Measurements from ENCODE around the gene KRTAP25-1.

DNA sequence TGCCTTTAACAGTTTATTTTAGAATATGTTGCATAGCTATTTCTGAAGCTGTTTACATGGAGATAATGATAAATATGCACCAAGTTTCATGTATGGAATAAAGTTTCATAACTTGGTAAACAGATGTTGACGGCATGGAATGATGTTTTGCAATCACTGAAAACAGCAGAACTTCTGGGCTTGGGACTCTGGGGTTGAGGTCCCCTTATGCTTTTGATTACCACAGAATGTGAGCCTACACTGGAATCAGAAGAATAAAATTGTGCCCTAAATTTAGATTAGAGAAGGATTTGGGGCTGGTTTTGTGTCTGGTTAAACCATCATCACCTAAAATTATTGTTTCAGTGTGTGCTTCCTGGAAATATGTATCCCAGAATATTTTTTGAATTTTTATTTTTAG, 17.7 kb downstream of the KRTAP25-1 start:
- TF ChIP-seq, protein P1, sequence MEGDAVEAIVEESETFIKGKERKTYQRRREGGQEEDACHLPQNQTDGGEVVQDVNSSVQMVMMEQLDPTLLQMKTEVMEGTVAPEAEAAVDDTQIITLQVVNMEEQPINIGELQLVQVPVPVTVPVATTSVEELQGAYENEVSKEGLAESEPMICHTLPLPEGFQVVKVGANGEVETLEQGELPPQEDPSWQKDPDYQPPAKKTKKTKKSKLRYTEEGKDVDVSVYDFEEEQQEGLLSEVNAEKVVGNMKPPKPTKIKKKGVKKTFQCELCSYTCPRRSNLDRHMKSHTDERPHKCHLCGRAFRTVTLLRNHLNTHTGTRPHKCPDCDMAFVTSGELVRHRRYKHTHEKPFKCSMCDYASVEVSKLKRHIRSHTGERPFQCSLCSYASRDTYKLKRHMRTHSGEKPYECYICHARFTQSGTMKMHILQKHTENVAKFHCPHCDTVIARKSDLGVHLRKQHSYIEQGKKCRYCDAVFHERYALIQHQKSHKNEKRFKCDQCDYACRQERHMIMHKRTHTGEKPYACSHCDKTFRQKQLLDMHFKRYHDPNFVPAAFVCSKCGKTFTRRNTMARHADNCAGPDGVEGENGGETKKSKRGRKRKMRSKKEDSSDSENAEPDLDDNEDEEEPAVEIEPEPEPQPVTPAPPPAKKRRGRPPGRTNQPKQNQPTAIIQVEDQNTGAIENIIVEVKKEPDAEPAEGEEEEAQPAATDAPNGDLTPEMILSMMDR (IDR thresholded peaks at IDR 0.05): no peak
- TF ChIP-seq POLR2A (IDR thresholded peaks at IDR 0.05): no peak

All from testis (tissue), 2 donors.